ENCODE results near the gene BLOC1S5. TPM values are rescaled to one million over a fixed set of nuclear protein-coding genes. Genes with fewer than 3 reads are reported as not detected.

Gene BLOC1S5
- total and polyA plus RNA-seq, 2 of the 13 experiments (the other 11 are each of a cell fraction or from before 2014, with no cell fraction given) = 10.5 to 41.5 TPM

DNA sequence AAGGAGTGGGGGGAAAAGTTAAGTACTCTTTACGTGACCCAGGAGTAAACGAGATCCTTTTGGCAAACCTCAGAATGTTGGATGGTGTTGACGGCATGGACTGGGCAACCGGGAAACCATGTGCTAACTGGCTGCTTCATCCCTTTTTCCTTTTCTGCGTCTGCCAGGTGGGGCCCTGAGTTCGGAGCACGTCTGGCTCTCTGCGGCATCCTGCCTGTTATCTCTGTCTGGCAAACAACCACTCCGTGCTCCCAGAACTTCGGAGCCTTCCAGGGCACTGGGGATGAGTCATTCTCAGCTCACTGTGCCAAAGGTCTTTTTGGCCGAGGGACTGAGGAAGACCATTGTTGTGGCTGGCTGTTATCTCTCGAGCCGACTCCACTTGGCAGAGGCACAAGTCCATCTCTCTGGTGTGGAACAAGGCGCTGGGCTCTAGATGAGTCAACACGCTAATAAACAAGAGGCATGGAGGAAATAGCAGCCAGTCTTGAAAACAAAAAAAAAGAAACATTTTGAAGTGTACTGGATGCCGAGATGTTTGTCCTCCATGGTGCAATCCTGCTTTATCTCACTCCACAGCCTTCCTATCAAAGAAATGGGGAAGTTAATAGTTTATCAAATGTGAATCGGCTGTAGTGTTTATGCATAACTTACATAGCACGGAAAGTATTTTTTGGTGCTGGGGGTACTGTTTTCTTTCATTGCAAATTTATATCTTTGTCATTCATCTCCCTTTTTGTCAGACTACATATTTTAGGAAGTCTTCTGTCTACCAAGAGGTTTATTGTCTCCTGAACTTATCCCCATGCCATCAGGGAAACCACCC is 89.0 kb downstream of the BLOC1S5 start (continued):
- TF ChIP-seq ZBTB40 (IDR thresholded peaks at IDR 0.05) = no peak
- TF ChIP-seq ZBTB40 (CRISPR knock-in tag; IDR thresholded peaks at IDR 0.05) = peak; percentile 88
- TF ChIP-seq ZC3H4 (CRISPR knock-in tag; IDR thresholded peaks at IDR 0.05; ENCODE audit: borderline replicate concordance) = no peak
- TF ChIP-seq ZNF274 (CRISPR knock-in tag; IDR thresholded peaks at IDR 0.05) = peak; percentile 94
- peak; percentile 100 for TF ChIP-seq FOSL2 (CRISPR knock-in tag; IDR thresholded peaks at IDR 0.05)
- TF ChIP-seq ZNF30 (CRISPR knock-in tag; IDR thresholded peaks at IDR 0.05) = no peak
- peak; percentile 86 for TF ChIP-seq ZBTB25 (CRISPR knock-in tag; IDR thresholded peaks at IDR 0.05)
- peak; percentile 87; the same call in 1 of the 2 replicates for TF ChIP-seq RERE (CRISPR knock-in tag; IDR thresholded peaks at IDR 0.05; ENCODE audit: low read depth)
- TF ChIP-seq ZNF512 (CRISPR knock-in tag; IDR thresholded peaks at IDR 0.05) = peak; percentile 29; the same call in 1 of the 2 replicates
